AG04450 (cell line): ENCODE results near the gene BCAS1. TPM values are rescaled to one million over a fixed set of nuclear protein-coding genes. Genes with fewer than 3 reads are reported as not detected.

Experiments used
- CTCF ChIA-PET: fragments of 300-600, 350-600 bp; formaldehyde crosslinking; extraction: SDS; loops from one replicate; lab custom pipeline; 2022; ENCODE audit warnings: antibody characterized with exemption, inconsistent platforms; lab: Charles Lee
- POLR2A ChIA-PET: fragments of 350-600 bp; formaldehyde crosslinking; extraction: SDS; loops from one replicate; lab custom pipeline; 2021; ENCODE audit warnings: antibody characterized with exemption, inconsistent platforms; lab: Yijun Ruan, JAX
- DNase-seq: peaks from one replicate; pipeline ENCODE4 v3.0.0-alpha.2; 2011; ENCODE audit warnings: low read depth, low spot score
- H3K27ac ChIP-seq: one replicate; pipeline ENCODE4 v1.5.1; 2012; ENCODE audit warnings: low read depth, low read length, control low read depth
- H3K27me3 ChIP-seq: one replicate; pipeline ENCODE4 v1.6.0; 2012; ENCODE audit warnings: low read length; ENCODE audit not compliant: control insufficient read depth, insufficient read depth
- H3K4me3 ChIP-seq: 2 replicates; pipeline ENCODE4 v1.5.1; 2011; ENCODE audit warnings: mild to moderate bottlenecking, low read depth, low read length, control low read depth
- H3K9me3 ChIP-seq: 2 replicates; pipeline ENCODE4 v1.5.1; 2012; ENCODE audit warnings: low read length; ENCODE audit not compliant: control insufficient read depth, insufficient read depth
- polyA plus RNA-seq: library from polyadenylated mRNA; depleted of rRNA; stranded (reverse); fragments of >200 nt; gene quantifications from 2 replicates; pipeline ENCODE4 v1.2.3, GENCODE V29; 2011
- TF ChIP-seq, protein P1 (sequence below): IDR thresholded peaks from 2 replicates; pipeline ENCODE4 v1.5.1; 2011; ENCODE audit warnings: low read depth, low read length, control low read depth, inconsistent platforms

Gene BCAS1
- polyA plus RNA-seq, 1 experiment, result not detected

DNA sequence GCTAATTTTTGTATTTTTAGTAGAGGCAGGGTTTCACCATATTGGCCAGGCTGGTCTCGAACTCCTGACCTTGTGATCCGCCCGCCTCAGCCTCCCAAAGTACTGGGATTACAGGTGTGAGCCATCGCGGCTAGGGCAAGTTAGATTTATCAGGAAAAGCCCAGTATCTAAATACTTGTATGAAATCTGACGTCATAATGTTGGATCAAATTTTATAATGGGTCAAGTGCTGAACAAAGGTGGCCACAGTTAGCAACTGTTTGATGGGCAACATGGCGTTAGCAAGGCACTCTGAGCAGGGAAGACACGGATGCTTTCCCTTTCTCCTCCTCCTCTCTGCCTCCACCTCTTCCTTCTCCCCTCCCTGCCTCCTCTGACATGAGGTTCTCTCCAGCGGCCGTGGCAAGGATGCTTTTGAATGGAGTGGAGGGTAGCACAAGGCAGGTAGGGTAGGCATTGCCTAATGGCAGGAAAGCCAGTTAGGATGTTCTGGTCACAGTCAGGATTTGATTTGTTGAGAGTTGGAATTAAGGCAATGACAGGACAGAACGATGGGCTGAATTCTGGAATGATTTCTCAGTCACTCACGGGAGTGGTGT lies 149.6 kb downstream of the BCAS1 start:
- no peak for DNase-seq
- CTCF ChIA-PET, result no interaction called here
- POLR2A ChIA-PET, result no interaction called here
- Histone ChIP-seq H3K27me3 (no peaks in the 10 kb centered on the region), H3K4me3 (no peak overlapping the region), H3K27ac (no peak overlapping the region), H3K9me3 (no peaks in the 10 kb centered on the region)
- TF ChIP-seq, protein P1, sequence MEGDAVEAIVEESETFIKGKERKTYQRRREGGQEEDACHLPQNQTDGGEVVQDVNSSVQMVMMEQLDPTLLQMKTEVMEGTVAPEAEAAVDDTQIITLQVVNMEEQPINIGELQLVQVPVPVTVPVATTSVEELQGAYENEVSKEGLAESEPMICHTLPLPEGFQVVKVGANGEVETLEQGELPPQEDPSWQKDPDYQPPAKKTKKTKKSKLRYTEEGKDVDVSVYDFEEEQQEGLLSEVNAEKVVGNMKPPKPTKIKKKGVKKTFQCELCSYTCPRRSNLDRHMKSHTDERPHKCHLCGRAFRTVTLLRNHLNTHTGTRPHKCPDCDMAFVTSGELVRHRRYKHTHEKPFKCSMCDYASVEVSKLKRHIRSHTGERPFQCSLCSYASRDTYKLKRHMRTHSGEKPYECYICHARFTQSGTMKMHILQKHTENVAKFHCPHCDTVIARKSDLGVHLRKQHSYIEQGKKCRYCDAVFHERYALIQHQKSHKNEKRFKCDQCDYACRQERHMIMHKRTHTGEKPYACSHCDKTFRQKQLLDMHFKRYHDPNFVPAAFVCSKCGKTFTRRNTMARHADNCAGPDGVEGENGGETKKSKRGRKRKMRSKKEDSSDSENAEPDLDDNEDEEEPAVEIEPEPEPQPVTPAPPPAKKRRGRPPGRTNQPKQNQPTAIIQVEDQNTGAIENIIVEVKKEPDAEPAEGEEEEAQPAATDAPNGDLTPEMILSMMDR, result no peak

DNA sequence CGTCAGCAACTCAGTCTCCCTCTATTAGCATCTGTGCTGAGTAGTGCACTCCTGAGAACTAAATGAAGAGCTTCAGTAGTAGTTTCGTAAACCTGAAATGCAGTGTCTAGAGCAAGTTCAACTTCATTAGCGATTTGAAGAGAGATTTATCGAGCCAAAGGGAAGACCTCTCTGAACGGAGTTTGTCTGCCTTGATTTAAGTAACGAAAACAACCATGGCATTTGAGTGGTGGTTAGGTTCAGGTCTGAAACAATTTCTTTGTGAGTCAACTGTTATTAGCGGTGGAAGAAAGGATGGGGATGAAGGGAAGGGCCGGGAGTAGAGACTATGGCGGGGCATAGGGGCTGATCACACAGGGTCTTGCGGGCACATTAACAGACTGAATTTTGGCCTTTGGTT lies 150.5 kb downstream of the BCAS1 start:
- TF ChIP-seq, protein P1, result no peak
- Histone ChIP-seq H3K27ac (no peak overlapping the region), H3K4me3 (no peak overlapping the region), H3K9me3 (no peaks in the 10 kb centered on the region), H3K27me3 (no peaks in the 10 kb centered on the region)
- POLR2A ChIA-PET, result no interaction called here
- no peak for DNase-seq
- CTCF ChIA-PET, result interaction anchor here (1.4 kb wide), 1 partner anchor 20 kb away, joined by 6 read pairs; no protein-coding TSS in a partner anchor

DNA sequence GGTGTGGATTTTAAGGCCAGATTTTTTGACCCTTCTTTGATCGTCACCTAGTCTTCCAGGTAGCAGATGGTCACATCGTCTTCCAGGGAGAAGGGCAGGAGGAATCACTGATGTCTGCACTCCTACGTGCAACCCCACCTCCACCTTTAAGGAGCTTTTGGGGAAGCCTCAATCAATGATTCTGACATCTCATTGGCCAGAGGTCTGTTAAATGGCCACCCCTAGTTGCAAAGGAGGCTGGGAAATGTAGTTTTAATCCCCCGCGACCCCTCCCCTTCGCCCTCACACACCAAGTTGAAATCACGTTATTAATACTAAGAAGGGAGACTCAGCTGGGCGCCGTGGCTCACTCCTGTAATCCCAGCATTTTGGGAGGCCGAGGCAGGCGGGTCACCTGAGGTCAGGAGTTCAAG lies 151.4 kb downstream of the BCAS1 start:
- TF ChIP-seq, protein P1, result no peak
- no peak overlapping the region for H3K4me3 ChIP-seq
- no peaks in the 10 kb centered on the region for H3K9me3 ChIP-seq
- ChIA-PET CTCF (interaction anchor here (1.1 to 5.0 kb wide), 3 partner anchors 21 to 371 kb away, joined by 3 to 31 read pairs (median 6); no protein-coding TSS in a partner anchor), POLR2A (no interaction called here)
- no peak for DNase-seq
- H3K27me3 ChIP-seq, result no peaks in the 10 kb centered on the region
- no peak overlapping the region for H3K27ac ChIP-seq

DNA sequence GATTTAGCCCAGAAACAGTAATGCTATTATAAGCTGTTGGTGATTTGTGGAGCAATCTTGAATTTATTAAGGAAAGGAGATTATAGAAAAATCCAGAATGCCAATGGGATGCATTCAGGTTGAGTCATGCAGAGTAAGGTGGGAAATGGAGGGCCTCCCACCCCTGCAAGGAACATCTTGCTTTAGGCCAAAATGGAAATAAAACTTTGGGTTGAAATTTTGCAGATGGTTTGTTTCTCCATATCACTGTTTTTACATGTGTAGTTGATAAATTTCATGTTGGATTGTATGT lies 152.4 kb downstream of the BCAS1 start:
- Histone ChIP-seq H3K27ac (no peak overlapping the region), H3K9me3 (no peaks in the 10 kb centered on the region), H3K4me3 (no peak overlapping the region), H3K27me3 (no peaks in the 10 kb centered on the region)
- no peak for DNase-seq
- POLR2A ChIA-PET, result no interaction called here
- CTCF ChIA-PET, result interaction anchor here (0.6 to 5.0 kb wide), 10 partner anchors 22 to 810 kb away, joined by 3 to 40 read pairs (median 4); no protein-coding TSS in a partner anchor
- TF ChIP-seq, protein P1, result no peak

DNA sequence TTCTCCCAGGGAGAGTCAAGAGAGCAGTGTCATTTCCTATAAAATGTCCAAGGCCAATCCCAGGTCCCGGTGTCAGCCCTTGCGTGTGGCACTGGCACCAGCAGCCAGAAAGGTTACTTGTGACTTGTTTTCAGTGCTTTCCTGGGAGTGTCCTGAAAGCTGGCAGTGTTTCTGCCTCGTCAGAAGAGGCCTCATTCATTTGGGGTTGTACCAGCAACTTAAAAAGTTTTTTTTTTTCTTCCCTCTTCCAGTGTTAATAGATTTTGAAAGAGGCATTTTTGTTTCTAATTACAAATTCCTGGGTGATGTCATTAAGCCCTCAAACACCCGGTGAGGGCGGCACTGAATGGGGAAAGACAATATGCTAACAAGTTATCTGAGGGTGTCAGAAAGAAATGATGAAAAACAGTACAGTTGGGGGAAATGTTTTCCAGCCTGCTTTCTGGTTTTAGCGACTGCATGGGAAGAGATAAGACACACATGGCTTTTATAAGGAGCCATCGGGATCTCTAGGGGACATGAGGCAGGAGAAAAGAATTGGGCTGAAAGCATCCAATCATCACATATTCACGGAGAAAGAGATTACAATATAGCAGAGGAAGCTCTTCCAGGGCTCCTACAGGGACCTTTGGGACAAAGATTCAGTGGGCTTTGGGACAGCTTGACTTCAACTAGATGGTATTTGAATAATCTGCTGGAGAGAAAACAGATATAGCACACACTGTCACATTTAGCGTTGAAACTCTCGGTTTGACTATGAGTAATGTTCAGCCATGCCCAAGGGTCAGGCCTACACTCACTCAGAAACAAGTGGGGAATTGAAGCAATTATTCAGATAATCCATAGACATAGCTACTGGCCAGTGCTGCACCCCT lies 153.0 kb downstream of the BCAS1 start:
- Histone ChIP-seq H3K4me3 (no peak overlapping the region), H3K27ac (no peak overlapping the region), H3K27me3 (no peaks in the 10 kb centered on the region), H3K9me3 (no peaks in the 10 kb centered on the region)
- DNase-seq, result no peak
- TF ChIP-seq, protein P1, result no peak
- ChIA-PET POLR2A (no interaction called here), CTCF (interaction anchor here (0.6 to 5.0 kb wide), 22 partner anchors 10 to 811 kb away, joined by 3 to 40 read pairs (median 6); no protein-coding TSS in a partner anchor)
